HPDE6-E6E7 (cell line): ENCODE measurements around the gene SPRED3.
"Not testable (repeated sequence)": the region's sequence is repeated elsewhere in the genome, so short reads cannot be mapped to it uniquely, and the experiment has no call there.

Experiments used
- DNase-seq: peaks from one replicate; pipeline ENCODE4 v3.0.0; 2011; ENCODE audit warnings: missing footprints; ENCODE audit errors: extremely low spot score

SPRED3 gene

DNA sequence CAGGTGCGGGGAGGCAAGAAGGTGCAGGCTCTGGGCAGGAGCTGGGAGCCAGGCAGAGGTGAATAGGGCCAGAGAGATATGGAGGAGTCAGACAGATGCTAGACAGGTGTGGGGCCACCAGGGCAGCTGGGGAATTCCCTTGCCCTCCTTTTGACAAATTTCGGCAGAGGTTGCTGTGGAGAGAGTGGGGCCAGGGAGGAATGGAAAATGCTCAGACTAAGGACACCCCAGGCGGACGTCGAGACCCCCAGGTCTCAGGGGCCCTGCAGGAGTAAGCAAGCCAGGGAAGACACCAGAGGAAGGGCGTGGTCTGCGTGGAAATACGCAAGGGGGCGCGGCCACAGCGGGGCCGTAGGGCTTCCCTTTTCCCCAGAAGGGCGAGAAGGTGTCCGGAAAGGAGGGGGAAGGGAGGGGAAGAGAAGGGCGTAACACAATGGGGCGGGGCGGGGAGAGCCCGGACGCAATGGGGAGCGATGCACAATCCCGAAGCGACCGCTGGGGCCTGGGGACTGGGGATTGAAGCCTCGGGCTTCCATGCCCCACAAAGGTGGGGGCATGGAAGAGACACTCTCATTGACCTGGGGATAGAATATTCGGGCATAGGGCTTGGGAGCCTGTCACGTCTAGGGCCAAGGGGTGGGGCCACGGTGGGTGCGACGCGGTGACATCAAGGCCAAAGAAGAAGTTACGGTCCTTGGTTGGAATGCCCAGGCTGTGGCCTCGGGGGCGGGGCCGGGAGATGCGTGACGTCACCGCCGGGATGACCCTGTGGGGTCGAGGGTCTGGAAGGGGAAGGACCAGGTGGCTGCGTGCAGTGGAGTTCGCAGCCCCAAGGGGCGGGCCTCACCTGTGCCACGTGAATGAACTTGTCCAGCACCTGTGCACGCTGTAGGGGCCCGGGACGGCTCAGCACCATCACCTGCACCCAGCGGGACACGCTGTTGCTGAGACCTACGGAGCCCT, 29.3 kb downstream of the SPRED3 start:
- peak; percentile 35 for DNase-seq

- no peak for DNase-seq
These were observed 32.4 kb downstream of the SPRED3 start for GRCh38 chr19:38420935-38421334.

- DNase-seq = no peak
These were observed 33.4 kb downstream of the SPRED3 start for GRCh38 chr19:38421856-38422255.

- no peak for DNase-seq
These were observed 33.9 kb downstream of the SPRED3 start for GRCh38 chr19:38422438-38422837.

GRCh38 chr19:38424272-38424671, 35.8 kb downstream of the SPRED3 start:
- no peak for DNase-seq

GRCh38 chr19:38425222-38425809, 36.8 kb downstream of the SPRED3 start:
- no peak for DNase-seq

GRCh38 chr19:38425810-38426466, 37.4 kb downstream of the SPRED3 start, which contains the start of gene RASGRP4:
TSS of gene RASGRP4 (minus strand) at chr19:38426219. CDS start at chr19:38426091, 128 bp downstream.
- DNase-seq = no peak

DNA sequence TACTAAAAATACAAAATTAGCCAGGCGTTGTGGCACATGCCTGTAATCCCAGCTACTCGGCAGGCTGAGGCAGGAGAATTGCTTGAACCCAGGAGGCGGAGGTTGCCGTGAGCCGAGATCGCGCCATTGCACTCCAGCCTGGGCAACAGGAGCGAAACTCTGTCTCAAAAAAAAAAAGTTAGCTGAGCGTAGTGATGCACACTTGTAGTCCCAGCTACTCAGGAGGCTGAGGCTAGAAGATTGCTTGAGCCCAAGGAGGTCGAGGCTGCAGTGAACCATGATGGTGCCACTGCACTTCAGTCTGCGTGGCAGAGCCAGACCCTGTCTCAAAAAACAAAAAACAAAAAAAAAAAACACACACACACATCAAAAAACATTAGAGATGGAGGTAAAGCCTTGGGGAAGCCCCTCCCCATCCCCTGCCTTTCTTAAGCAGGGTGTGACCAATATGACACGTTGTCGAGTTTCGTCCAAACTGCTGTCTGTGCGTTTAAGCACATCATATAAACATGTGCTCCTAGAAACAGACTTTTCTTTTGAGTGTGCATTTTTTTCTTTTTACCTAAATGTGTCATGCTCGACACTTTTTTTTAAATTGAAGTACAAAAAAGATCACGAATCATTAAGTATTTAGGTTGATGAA, 38.7 kb downstream of the SPRED3 start:
- not testable (repeated sequence) for DNase-seq

GRCh38 chr19:38429055-38429810, 40.7 kb downstream of the SPRED3 start:
- no peak for DNase-seq

DNA sequence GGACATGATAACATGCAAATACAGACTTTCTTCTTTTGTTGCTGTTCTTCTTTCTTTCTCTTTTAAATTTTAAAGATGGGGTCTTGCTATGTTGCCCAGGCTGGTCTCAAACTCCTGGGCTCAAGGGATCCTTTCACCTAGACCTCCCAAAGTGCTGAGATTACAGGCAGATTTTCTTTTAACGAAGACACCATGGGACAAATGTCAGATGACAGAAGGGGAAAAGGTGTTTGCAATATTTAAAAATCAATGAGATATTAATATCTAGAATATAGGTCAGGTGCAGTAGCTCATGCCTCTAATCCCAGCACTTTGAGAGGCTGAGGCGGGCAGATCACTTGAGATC, 41.3 kb downstream of the SPRED3 start:
- no peak for DNase-seq

GRCh38 chr19:38430931-38431330, 42.4 kb downstream of the SPRED3 start:
- no peak for DNase-seq

DNA sequence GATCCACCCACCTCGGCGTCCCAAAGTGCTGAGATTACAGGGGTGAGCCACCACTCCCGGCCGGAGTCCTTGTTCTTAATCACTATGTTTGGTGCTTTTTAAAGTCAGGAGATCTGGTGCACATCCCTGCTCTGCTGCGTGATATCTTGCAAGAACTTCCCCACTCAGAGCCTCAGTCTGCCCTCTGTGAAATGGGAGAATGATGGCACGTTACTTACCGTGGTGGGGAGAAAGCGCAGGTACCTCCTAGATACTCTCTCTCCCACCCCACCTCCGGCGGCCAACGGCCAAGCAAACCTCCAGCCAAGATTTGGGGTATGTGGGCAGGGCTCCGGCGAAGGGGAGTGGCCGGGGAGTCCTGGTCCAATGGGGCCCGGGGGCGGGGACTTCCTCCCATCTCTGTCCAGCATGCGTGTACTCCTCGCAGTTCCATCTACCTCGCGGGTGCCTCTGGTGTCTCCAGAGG, 44.8 kb downstream of the SPRED3 start, which contains the start of gene RYR1:
RYR1 (plus strand) TSS at position 424 of the 466 bp plus-strand sequence. CDS start 139 bp downstream, outside the sequence.
- DNase-seq = peak; percentile 51

GRCh38 chr19:38434549-38435051, 46.1 kb downstream of the SPRED3 start:
- no peak for DNase-seq

DNA sequence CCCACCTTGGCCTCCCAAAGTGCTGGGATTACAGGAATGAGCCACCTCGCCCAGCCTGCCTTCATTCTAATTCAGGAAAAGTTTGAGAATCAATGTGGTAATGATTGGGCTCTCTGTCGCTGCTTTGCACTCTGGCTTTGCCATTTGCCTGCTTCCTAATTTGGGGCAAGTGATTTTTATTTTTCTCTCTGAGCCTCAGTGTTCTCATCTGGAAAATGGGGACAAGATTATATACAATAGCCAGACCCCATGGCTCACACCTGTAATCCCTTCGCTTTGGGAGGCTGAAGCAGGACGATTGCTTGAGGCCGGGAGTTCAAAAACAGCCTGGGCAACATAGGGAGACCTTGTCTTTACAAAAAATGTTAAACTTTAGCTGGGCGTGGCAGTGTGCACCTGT, 48.8 kb downstream of the SPRED3 start:
- no peak for DNase-seq

- no peak for DNase-seq
These were observed 49.4 kb downstream of the SPRED3 start for GRCh38 chr19:38437917-38438316.

DNA sequence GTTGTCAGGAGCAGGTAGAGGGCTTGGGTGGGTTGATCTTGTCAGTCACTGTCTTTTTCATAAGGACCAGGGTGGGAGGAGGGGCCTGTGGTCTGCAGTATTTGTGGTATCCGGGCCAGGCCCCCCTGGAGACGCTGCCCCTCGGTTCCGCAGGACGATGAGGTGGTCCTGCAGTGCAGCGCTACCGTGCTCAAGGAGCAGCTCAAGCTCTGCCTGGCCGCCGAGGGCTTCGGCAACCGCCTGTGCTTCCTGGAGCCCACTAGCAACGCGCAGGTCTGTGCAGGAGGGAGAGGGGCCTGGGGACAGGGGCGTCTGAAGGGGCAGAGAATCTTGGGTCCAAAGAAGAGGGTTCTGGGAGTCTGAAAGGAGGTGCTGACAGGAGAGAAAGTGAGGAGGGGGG, 52.1 kb downstream of the SPRED3 start:
- DNase-seq = no peak

GRCh38 chr19:38441657-38442348, 53.3 kb downstream of the SPRED3 start:
- no peak for DNase-seq

GRCh38 chr19:38442736-38443135, 54.2 kb downstream of the SPRED3 start:
- no peak for DNase-seq

DNA sequence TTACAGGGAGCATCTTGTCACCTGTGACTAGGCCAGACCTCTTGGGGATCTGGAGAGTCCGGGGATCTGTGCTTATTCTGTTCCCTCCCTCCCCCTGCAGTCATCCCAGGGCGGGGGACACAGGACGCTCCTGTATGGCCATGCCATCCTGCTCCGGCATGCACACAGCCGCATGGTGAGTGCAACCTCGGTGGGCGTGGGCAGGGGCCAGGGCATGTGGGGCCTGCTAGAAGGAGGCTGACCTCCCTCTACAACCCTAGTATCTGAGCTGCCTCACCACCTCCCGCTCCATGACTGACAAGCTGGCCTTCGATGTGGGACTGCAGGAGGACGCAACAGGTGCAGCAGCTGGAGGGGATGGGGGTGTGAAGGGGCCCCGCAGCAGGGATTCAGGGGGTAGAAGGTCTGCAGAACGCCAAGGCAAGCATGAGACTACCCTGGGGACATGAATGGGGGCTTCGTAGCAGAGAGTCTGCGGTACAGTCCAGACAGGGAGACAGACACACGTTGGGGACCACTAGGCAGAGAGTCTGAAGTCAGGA, 55.0 kb downstream of the SPRED3 start:
- no peak for DNase-seq

DNA sequence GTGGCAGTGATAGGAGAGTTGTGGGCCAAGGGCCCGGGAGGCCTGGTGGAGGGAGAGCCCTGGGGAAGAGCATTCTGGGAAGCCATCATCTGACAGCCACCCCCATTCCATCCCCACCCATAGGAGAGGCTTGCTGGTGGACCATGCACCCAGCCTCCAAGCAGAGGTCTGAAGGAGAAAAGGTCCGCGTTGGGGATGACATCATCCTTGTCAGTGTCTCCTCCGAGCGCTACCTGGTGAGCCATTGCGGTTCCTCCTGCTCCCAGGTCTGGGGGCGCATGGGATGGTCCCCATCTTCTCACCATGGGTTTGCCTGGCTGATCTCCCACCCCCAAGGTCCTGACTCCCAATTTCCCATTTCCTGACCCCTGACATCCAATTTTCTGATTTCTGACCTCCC, 55.5 kb downstream of the SPRED3 start:
- DNase-seq = no peak
